SK-N-SH (cell line): ENCODE measurements around the gene METTL1. TPM values are rescaled to one million over a fixed set of nuclear protein-coding genes. Genes with fewer than 3 reads are reported as not detected.

ENCODE experiments used
- CTCF ChIA-PET: fragments of 300-600, 350-600 bp; formaldehyde crosslinking; extraction: SDS; loops from one replicate; lab custom pipeline; 2021; lab: Yijun Ruan, JAX
- POLR2A ChIA-PET: fragments of 350-600 bp; sonication (Branson Sonifier 250); formaldehyde crosslinking; extraction: SDS; loops from one replicate; lab custom pipeline; 2020; ENCODE audit warnings: antibody characterized with exemption, inconsistent platforms; lab: Yijun Ruan, JAX
- DNase-seq: peaks from one replicate; pipeline ENCODE4 v3.0.0; 2012
- H2AFZ ChIP-seq: fragments of 200-600 bp; sonication (generic); 2 replicates; pipeline ENCODE4 v1.8.1; 2016; ENCODE audit warnings: antibody characterized with exemption, mild to moderate bottlenecking, low read depth
- H3F3A ChIP-seq: fragments of 200-600 bp; sonication (generic); replicated peaks from 2 replicates; pipeline ENCODE3; 2016; ENCODE audit warnings: antibody characterized with exemption, mild to moderate bottlenecking; ENCODE audit not compliant: insufficient read depth
- H3K27ac ChIP-seq, 2 experiments: fragments of 200-500 bp in 1 of 2; fragments of 200-600 bp in 1 of 2; sonication (Bioruptor generic) in 1 of 2; sonication (generic), shearing (Covaris generic) in 1 of 2; 2 replicates each; pipeline versions ENCODE4 v1.5.1 to v1.6.1; 2014 to 2016; ENCODE audit warnings: low read depth in 2 of 2, inconsistent platforms in 1 of 2, low read length in 1 of 2, mild to moderate bottlenecking in 1 of 2, mixed read lengths in 1 of 2
- H3K27me3 ChIP-seq: fragments of 200-600 bp; sonication (generic), shearing (Covaris generic); 2 replicates; pipeline ENCODE4 v1.6.1; 2016; ENCODE audit warnings: mixed run types; ENCODE audit not compliant: insufficient read depth
- H3K36me3 ChIP-seq, 2 experiments: fragments of 200-500 bp in 1 of 2; fragments of 200-600 bp in 1 of 2; sonication (Bioruptor generic) in 1 of 2; sonication (generic) in 1 of 2; replicated peaks in 1 of 2; 2 replicates each; pipeline versions ENCODE3 to v1.5.1; 2014 to 2016; ENCODE audit warnings: low read length in 1 of 2, mild to moderate bottlenecking in 1 of 2; ENCODE audit not compliant: insufficient read depth in 2 of 2, control insufficient read depth in 1 of 2
- H3K4me1 ChIP-seq, 2 experiments: fragments of 200-500 bp in 1 of 2; fragments of 200-600 bp in 1 of 2; sonication (Bioruptor generic) in 1 of 2; sonication (generic), shearing (Covaris generic) in 1 of 2; 2 replicates each; pipeline versions ENCODE4 v1.5.1 to v1.6.1; 2014 to 2016; ENCODE audit warnings: low read depth in 1 of 2, low read length in 1 of 2, mixed run types in 1 of 2; ENCODE audit not compliant: insufficient read depth in 2 of 2, control insufficient read depth in 1 of 2
- H3K4me2 ChIP-seq: fragments of 200-600 bp; sonication (generic), shearing (Covaris generic); 2 replicates; pipeline ENCODE4 v1.6.1; 2017; ENCODE audit warnings: mixed run types
- H3K4me3 ChIP-seq, 2 experiments: fragments of 200-500 bp in 1 of 2; fragments of 200-600 bp in 1 of 2; sonication (Bioruptor generic) in 1 of 2; sonication (generic), shearing (Covaris generic) in 1 of 2; 2 replicates each; pipeline versions ENCODE4 v1.5.1 to v1.8.1; 2014 to 2016; ENCODE audit warnings: low read depth in 2 of 2, inconsistent platforms in 1 of 2, low read length in 1 of 2, mild to moderate bottlenecking in 1 of 2, mixed read lengths in 1 of 2, moderate library complexity in 1 of 2
- H3K79me2 ChIP-seq: fragments of 200-600 bp; sonication (generic); 2 replicates; pipeline ENCODE4 v1.8.1; 2017; ENCODE audit warnings: mild to moderate bottlenecking; ENCODE audit not compliant: insufficient read depth
- H3K9ac ChIP-seq: fragments of 200-600 bp; sonication (generic); 2 replicates; pipeline ENCODE4 v1.6.1; 2017; ENCODE audit warnings: mixed run types
- H3K9me2 ChIP-seq: fragments of 200-600 bp; sonication (generic); 2 replicates; pipeline ENCODE4 v1.6.1; 2017; ENCODE audit warnings: mixed run types
- H3K9me3 ChIP-seq: fragments of 200-600 bp; sonication (generic); 2 replicates; pipeline ENCODE4 v1.6.1; 2017; ENCODE audit warnings: mixed run types, mild to moderate bottlenecking, moderate library complexity
- H4K20me1 ChIP-seq: fragments of 200-600 bp; sonication (generic); 2 replicates; pipeline ENCODE4 v1.6.1; 2017; ENCODE audit warnings: mild to moderate bottlenecking, mixed run types; ENCODE audit not compliant: insufficient read depth
- EP300 ChIP-seq, 2 experiments: IDR thresholded peaks; 2 replicates each; pipeline versions ENCODE4 v1.4.0 to v1.6.1; 2012; ENCODE audit warnings: borderline replicate concordance in 1 of 2, low read depth in 1 of 2, low read length in 1 of 2
- EZH2phosphoT487 ChIP-seq: fragments of 200-600 bp; sonication (generic); IDR thresholded peaks from 2 replicates; pipeline ENCODE4 v1.6.1; 2017; ENCODE audit warnings: low read depth, mixed run types, mild to moderate bottlenecking, antibody characterized with exemption, moderate library complexity, borderline replicate concordance
- GABPA ChIP-seq: IDR thresholded peaks from 2 replicates; pipeline ENCODE4 v1.4.0; 2012; ENCODE audit warnings: low read depth, mild to moderate bottlenecking
- GATA2 ChIP-seq: sonication (generic); formaldehyde crosslinking; IDR thresholded peaks from 2 replicates; pipeline ENCODE4 v1.5.0; 2020; ENCODE audit warnings: mild to moderate bottlenecking, missing genetic modification reagents
- JUND ChIP-seq: IDR thresholded peaks from 2 replicates; pipeline ENCODE4 v1.4.0; 2012
- MEF2A ChIP-seq: IDR thresholded peaks from 2 replicates; pipeline ENCODE4 v1.4.0; 2012; ENCODE audit warnings: low read depth, borderline replicate concordance
- POLR2AphosphoS5 ChIP-seq: IDR thresholded peaks from 2 replicates; pipeline ENCODE4 v1.6.1; 2012; ENCODE audit warnings: low read depth, low read length
- RAD21 ChIP-seq: IDR thresholded peaks from 2 replicates; pipeline ENCODE4 v1.6.1; 2012; ENCODE audit warnings: mild to moderate bottlenecking, low read length
- REST ChIP-seq: IDR thresholded peaks from 2 replicates; pipeline ENCODE4 v1.6.1; 2012; ENCODE audit warnings: mild to moderate bottlenecking, low read depth, low read length, moderate library complexity
- RFX5 ChIP-seq: IDR thresholded peaks from 2 replicates; pipeline ENCODE4 v1.6.1; 2012; ENCODE audit warnings: mild to moderate bottlenecking, improper control_type of control experiment, low read length
- SIN3A ChIP-seq: IDR thresholded peaks from 2 replicates; pipeline ENCODE4 v1.6.1; 2012; ENCODE audit warnings: low read depth, mild to moderate bottlenecking, low read length, moderate library complexity, borderline replicate concordance
- TAF1 ChIP-seq: IDR thresholded peaks from 2 replicates; pipeline ENCODE4 v1.6.1; 2012; ENCODE audit warnings: low read depth, mild to moderate bottlenecking, low read length, moderate library complexity, borderline replicate concordance
- TCF12 ChIP-seq: IDR thresholded peaks from 2 replicates; pipeline ENCODE4 v1.4.0; 2012
- USF1 ChIP-seq: IDR thresholded peaks from 2 replicates; pipeline ENCODE4 v1.4.0; 2012; ENCODE audit warnings: low read depth, borderline replicate concordance
- WGBS: methylation state at CpG from one replicate; pipeline ENCODE4 v1.1.6; 2017; ENCODE audit warnings: low lambda C conversion rate; 5-methylcytosine and 5-hydroxymethylcytosine counted together
- polyA plus RNA-seq, 3 experiments: library from polyadenylated mRNA; depleted of rRNA; stranded (reverse); fragments of >200 nt; gene quantifications; 2 replicates each; pipeline ENCODE4 v1.2.3, GENCODE V29; 2012

The METTL1 gene
- polyA plus RNA-seq, 1 of the 3 experiments (the other 2 are of a cell fraction), result 28.0 TPM

- H3K4me2 ChIP-seq, result peak overlapping the region; percentile 97
- no peak overlapping the region for H2AFZ ChIP-seq
- TF ChIP-seq EP300 (IDR thresholded peaks at IDR 0.05; ENCODE audit: borderline replicate concordance in 1 of 2, low read depth in 1 of 2, low read length in 1 of 2), result no peak
- no peak for TF ChIP-seq GABPA
- TF ChIP-seq JUND, result no peak
- TF ChIP-seq USF1, result no peak
- TF ChIP-seq EZH2phosphoT487, result no peak
- no peak for TF ChIP-seq RFX5
- TF ChIP-seq GATA2 (CRISPR knock-in tag), result no peak
- TF ChIP-seq TAF1, result no peak
- TF ChIP-seq TCF12, result no peak
- no peak for TF ChIP-seq SIN3A
- TF ChIP-seq RAD21, result no peak
- TF ChIP-seq REST, result no peak
- TF ChIP-seq MEF2A, result no peak
- TF ChIP-seq POLR2AphosphoS5, result no peak
- peaks cover 8 to 33% of the 10 kb centered on the region in 2 experiments for H3K4me1 ChIP-seq
- peak; percentile 68 for DNase-seq
- H3K9ac ChIP-seq, result peak overlapping the region; percentile 44; the same call in 1 of the 2 replicates
- peaks cover 6 to 21% of the 10 kb centered on the region in 2 experiments for H3K36me3 ChIP-seq
- peak overlapping the region; percentile 73 to 79 for H3K4me3 ChIP-seq
- peak overlapping the region in 1 of 2 experiments; percentile 50; a peak in 1 of 4 replicates for H3K27ac ChIP-seq
- H3F3A ChIP-seq, result peaks cover 23% of the 10 kb centered on the region
- ChIA-PET CTCF (interaction anchor here (0.6 to 2.0 kb wide), 17 partner anchors 9 to 172 kb away, joined by 3 to 27 read pairs (median 5); partner anchors contain the start of genes CYP27B1, EEF1AKMT3, METTL1 and TSFM), POLR2A (interaction anchor here (1.3 to 1.9 kb wide), 2 partner anchors 11 kb away, joined by 3 to 9 read pairs; partner anchors contain the start of genes CYP27B1 and TSPAN31)
- no peaks in the 10 kb centered on the region for H3K9me3 ChIP-seq
- no peaks in the 10 kb centered on the region for H3K9me2 ChIP-seq
- H3K79me2 ChIP-seq, result peaks cover 14% of the 10 kb centered on the region
- WGBS, result 9% methylated on average over 10 of the region's 76 CpGs
- H4K20me1 ChIP-seq, result peaks cover 7% of the 10 kb centered on the region
- H3K27me3 ChIP-seq, result no peaks in the 10 kb centered on the region
Observed at GRCh38 chr12:57755454-57756372, 16.2 kb downstream of the METTL1 start.
